ENCODE results near the gene WDR7. TPM values are rescaled to one million over a fixed set of nuclear protein-coding genes. Genes with fewer than 3 reads are reported as not detected.

WDR7 gene
- total and polyA plus RNA-seq, 10 of the 15 experiments (the other 5 are each of a cell fraction or from before 2014, with no cell fraction given): 2.8 to 16.5 (median 11.7) TPM

GRCh38 chr18:56888978-56889377 is 237.8 kb downstream of the WDR7 start:
- TF ChIP-seq RAD51 (IDR thresholded peaks at IDR 0.05) (no peak), USF1 (IDR thresholded peaks at IDR 0.05; ENCODE audit: borderline replicate concordance, extremely low read length, insufficient read depth, low read depth, low read length) (no peak), RCOR1 (conservative IDR thresholded peaks at IDR 0.05; ENCODE audit: low read depth, low read length) (no peak), SIN3A (IDR thresholded peaks at IDR 0.05; ENCODE audit: low read depth, low read length) (no peak), STAT1 (conservative IDR thresholded peaks at IDR 0.05) (no peak), CREB1 (IDR thresholded peaks at IDR 0.05; ENCODE audit: low read depth) (no peak), RFX5 (IDR thresholded peaks at IDR 0.05; ENCODE audit: low read depth, low read length) (no peak), HCFC1 (IDR thresholded peaks at IDR 0.05; ENCODE audit: low read length) (no peak), ASH2L (IDR thresholded peaks at IDR 0.05; ENCODE audit: borderline replicate concordance, low read depth) (no peak), ZNF592 (IDR thresholded peaks at IDR 0.05) (no peak), MTA3 (IDR thresholded peaks at IDR 0.05; ENCODE audit: borderline replicate concordance, low read length) (no peak), HDGF (IDR thresholded peaks at IDR 0.05) (no peak)
- TF ChIP-seq, protein P1, sequence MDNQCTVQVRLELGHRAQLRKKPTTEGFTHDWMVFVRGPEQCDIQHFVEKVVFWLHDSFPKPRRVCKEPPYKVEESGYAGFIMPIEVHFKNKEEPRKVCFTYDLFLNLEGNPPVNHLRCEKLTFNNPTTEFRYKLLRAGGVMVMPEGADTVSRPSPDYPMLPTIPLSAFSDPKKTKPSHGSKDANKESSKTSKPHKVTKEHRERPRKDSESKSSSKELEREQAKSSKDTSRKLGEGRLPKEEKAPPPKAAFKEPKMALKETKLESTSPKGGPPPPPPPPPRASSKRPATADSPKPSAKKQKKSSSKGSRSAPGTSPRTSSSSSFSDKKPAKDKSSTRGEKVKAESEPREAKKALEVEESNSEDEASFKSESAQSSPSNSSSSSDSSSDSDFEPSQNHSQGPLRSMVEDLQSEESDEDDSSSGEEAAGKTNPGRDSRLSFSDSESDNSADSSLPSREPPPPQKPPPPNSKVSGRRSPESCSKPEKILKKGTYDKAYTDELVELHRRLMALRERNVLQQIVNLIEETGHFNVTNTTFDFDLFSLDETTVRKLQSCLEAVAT (IDR thresholded peaks at IDR 0.05): no peak
- in situ Hi-C loops (cut with MboI): no loop called here
- Histone ChIP-seq H3K9ac (ENCODE audit: control insufficient read depth, insufficient read depth, low read length) (no peak overlapping the region), H3K27ac (ENCODE audit: control insufficient read depth, insufficient read depth) (no peak overlapping the region), H4K20me1 (ENCODE audit: control insufficient read depth, insufficient read depth) (peaks cover 2% of the 10 kb centered on the region; the same call in 1 of the 2 replicates), H3K79me2 (ENCODE audit: control insufficient read depth, insufficient read depth, low read length) (no peaks in the 10 kb centered on the region), H3K4me3 (no peak overlapping the region), H3K4me2 (ENCODE audit: control insufficient read depth, insufficient read depth) (no peak overlapping the region), H3K36me3 (ENCODE audit: control insufficient read depth in 2 of 2, insufficient read depth in 2 of 2, low read length in 1 of 2) (no peaks in the 10 kb centered on the region), H3K9me3 (replicated peaks; ENCODE audit: control insufficient read depth, insufficient read depth, low read length) (no peaks in the 10 kb centered on the region), H3K4me1 (ENCODE audit: control insufficient read depth, insufficient read depth, low read length) (no peaks in the 10 kb centered on the region), H2AFZ (ENCODE audit: control insufficient read depth, low read depth, low read length) (no peak overlapping the region), H3K27me3 (replicated peaks in 1 of 2; ENCODE audit: control insufficient read depth in 2 of 2, insufficient read depth in 2 of 2, low read length in 1 of 2) (no peaks in the 10 kb centered on the region)
- RAD21 ChIA-PET (ENCODE audit: unreplicated experiment): no interaction called here
- DNase-seq (ENCODE audit: low read depth, low spot score) (no peak), ATAC-seq (no peak), FAIRE-seq (no peak)
- BruUV-seq (replicated peaks): no TSS peak
- intact Hi-C loops (cut with micrococcal nuclease; ENCODE audit: unreplicated experiment): no loop called here
- SMC1A ChIA-PET (ENCODE audit: uncharacterized antibody, unreplicated experiment): interaction anchor here (2.0 kb wide), 1 partner anchor 11 kb away, joined by 6 read pairs; no protein-coding TSS in a partner anchor
- 88% methylated on average over 1 of the region's 1 CpG for WGBS (ENCODE audit: insufficient coverage, insufficient replicate concordance, low lambda C conversion rate, missing lambda C conversion rate)
- POLR2A ChIA-PET: no interaction called here
- CTCF ChIA-PET: interaction anchor here (0.7 kb wide), 1 partner anchor 865 kb away, joined by 3 read pairs; no protein-coding TSS in a partner anchor
